ENCODE results near the gene CBL.

Gene CBL

GRCh38 chr11:119334174-119334930 lies 128.2 kb downstream of the CBL start, which contains the start of gene RNF26:
TSS of gene RNF26 (plus strand) at chr11:119334527. CDS start at chr11:119335123, 596 bp downstream.
- peak; percentile 80 to 84 for DNase-seq (ENCODE audit: low read depth in 2 of 2)

GRCh38 chr11:119335091-119335654 lies 129.0 kb downstream of the CBL start:
- no peak for DNase-seq (ENCODE audit: low read depth in 2 of 2)

- no peak for DNase-seq (ENCODE audit: low read depth in 2 of 2)
Measured at GRCh38 chr11:119335655-119336543, 129.8 kb downstream of the CBL start.

GRCh38 chr11:119336744-119337469 lies 130.8 kb downstream of the CBL start:
- DNase-seq (ENCODE audit: low read depth in 2 of 2) = no peak

- no peak for DNase-seq (ENCODE audit: low read depth in 2 of 2)
Measured at GRCh38 chr11:119337581-119338317, 131.6 kb downstream of the CBL start.

GRCh38 chr11:119338318-119338890 lies 132.3 kb downstream of the CBL start:
- DNase-seq (ENCODE audit: low read depth in 2 of 2) = peak; percentile 37 to 52

- DNase-seq (ENCODE audit: low read depth in 2 of 2) = no peak
Measured at GRCh38 chr11:119338965-119339588, 132.9 kb downstream of the CBL start.

GRCh38 chr11:119339589-119340334 lies 133.6 kb downstream of the CBL start:
- no peak for DNase-seq (ENCODE audit: low read depth in 2 of 2)

- no peak for DNase-seq (ENCODE audit: low read depth in 2 of 2)
Measured at GRCh38 chr11:119340335-119341221, 134.4 kb downstream of the CBL start, which contains the start of gene C1QTNF5. TSS of gene C1QTNF5 (minus strand) at chr11:119340883. CDS start at chr11:119340397, 486 bp downstream.

- no peak for DNase-seq (ENCODE audit: low read depth in 2 of 2)
Measured at GRCh38 chr11:119341222-119342022, 135.3 kb downstream of the CBL start.

GRCh38 chr11:119342023-119342300 lies 135.8 kb downstream of the CBL start:
- DNase-seq (ENCODE audit: low read depth in 2 of 2) = no peak

- no peak for DNase-seq (ENCODE audit: low read depth in 2 of 2)
Measured at GRCh38 chr11:119342362-119343130, 136.4 kb downstream of the CBL start.

- no peak for DNase-seq (ENCODE audit: low read depth in 2 of 2)
Measured at GRCh38 chr11:119343726-119344125, 137.6 kb downstream of the CBL start.

- no peak for DNase-seq (ENCODE audit: low read depth in 2 of 2)
Measured at GRCh38 chr11:119344291-119345010, 138.3 kb downstream of the CBL start.

- no peak for DNase-seq (ENCODE audit: low read depth in 2 of 2)
Measured at GRCh38 chr11:119345685-119346084, 139.5 kb downstream of the CBL start.

GRCh38 chr11:119346605-119347004 lies 140.5 kb downstream of the CBL start, which contains the start of gene MFRP:
TSS of gene MFRP (minus strand) at chr11:119346705. CDS start at chr11:119346513, 192 bp downstream.
- no peak for DNase-seq (ENCODE audit: low read depth in 2 of 2)

Measured in stimulated activated CD4-positive, alpha-beta T cell treated with anti-CD3 and anti-CD28 coated beads, Interleukin-1b, Interleukin-23, amount 100 ng/mL, for 1 hour (primary cell).